NCI-H510A (cell line): Measurements from ENCODE around the gene RPL39.
"Not testable (repeated sequence)": the region's sequence is repeated elsewhere in the genome, so short reads cannot be mapped to it uniquely, and the experiment has no call there.

Experiments
- DNase-seq: peaks from one replicate; lab custom pipeline; 2025; lab: John Stamatoyannopoulos, UW

RPL39 gene

DNA sequence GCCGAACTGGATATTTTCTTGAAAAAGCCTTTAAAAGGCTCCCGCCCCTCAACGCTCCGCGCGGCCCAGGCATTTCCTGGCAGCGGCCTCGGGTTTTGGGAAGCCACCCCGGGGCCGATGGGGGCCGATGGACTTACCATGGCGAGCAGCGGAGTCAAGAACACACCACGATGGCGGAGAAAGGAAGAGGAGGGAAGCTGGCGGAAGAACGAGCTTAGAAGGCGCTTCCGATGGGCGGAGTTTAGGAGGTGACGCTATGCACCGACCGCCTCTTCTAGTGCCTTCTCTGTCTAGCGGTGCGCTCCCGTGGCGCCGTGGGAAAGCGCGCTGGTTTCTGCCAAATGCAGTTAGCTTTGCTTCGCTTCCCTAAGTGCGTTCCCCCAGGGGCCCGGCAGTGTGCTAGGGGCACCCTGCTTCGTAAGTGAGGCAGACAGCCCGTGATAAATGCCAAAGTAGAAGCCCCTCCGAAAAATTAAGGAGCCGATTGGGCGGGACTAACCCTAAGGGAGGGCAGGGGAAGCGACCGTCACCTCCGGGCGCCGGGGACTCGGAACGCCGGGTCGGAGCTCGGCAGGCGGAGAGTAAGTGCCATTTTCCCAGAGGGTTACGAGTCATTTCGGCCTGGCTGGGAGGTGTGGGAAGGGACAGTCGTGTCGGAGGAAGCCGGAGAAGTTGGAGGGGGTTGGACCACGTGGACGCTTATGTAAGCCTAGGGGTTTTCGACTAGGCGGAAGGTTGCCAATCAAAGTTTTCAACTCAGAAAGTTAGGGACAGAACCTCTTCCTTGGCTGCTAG lies at the start of gene RPL39:
Gene RPL39, minus strand, starts transcription at position 194 of the 795 bp plus-strand sequence. Its CDS starts 54 bp downstream, at position 140.
- DNase-seq, result peak; percentile 82

DNA sequence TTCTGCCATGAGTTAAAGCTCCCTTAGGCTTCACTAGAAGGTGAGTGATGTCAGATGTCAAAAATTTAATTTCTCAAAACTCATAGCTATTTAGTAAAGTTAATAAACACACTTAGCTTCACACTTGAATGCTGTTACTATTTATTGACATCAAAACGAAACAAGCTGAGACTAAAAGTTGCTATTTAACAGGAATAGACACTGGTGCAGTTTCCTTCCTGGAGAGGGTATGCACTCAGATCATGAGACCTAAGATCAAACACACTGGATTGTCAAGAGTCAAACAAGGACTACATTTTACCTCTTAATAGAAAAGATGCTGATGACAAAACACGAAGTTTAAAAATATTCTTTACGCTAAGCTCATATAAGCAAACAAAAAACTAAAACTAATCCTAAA lies 42.5 kb upstream of the RPL39 start:
- no peak for DNase-seq

DNA sequence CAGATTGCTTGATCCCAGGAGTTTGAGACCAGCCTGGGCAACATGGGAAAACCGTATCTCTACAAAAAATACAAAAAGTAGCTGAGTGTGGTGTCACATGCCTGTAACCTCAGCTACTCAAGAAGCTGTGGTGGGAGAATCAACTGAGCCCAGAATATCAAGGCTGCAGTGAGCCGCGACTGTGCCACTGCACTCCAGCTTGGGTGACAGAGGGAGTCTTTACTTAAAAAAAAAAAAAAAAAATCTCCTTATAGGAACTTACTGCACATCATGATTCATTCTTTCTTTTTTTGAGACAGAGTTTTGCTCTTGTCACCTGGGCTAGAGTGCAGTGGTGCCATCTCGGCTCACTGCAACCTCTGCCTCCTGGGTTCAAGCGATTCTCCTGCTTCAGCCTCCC lies 37.0 kb upstream of the RPL39 start:
- no peak for DNase-seq

DNA sequence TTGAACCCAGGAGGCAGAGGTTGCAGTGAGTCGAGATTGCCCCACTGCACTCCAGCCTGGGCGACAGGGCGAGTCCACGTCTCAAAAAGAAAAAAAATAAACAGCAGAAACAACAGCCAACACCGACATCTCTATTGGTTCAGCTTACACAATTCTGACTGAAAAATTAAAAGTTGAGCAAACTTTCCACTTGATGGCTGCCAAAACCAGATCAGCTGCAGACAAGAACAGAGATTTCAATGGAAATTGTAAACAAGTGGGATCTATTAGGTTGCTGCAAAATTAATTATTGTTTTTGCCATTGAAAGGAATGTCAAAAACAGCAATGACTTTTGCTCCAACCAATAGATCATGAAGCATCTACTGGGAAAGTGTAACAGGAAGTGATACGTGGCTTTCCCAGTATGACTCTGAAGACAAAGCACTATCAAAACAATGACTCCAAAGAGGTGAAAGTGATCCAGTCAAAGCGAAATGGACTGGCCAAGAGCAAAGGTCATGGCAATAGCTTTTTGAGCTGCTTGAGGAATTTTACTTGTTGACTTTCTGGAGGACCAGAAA lies 35.0 kb upstream of the RPL39 start:
- DNase-seq, result no peak

DNA sequence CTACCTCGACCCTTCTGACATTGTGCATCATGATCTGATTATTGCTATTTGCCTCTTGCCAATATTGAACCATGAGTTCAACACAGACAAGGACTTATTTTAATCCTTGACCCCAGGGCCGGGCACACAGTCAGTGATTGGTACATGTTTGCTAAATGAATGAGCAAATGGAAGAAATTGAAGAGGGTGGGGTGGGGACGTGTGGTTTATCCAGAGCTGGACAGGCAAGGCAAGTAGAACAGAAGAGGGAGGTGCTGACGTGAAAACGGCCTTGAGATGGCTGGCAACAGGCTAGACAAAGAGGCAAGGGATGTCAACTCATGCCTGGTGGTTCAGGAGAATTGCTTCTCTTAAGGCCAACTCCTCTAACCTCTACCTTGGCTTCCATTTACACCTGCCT lies 32.8 kb upstream of the RPL39 start:
- not testable (repeated sequence) for DNase-seq

DNA sequence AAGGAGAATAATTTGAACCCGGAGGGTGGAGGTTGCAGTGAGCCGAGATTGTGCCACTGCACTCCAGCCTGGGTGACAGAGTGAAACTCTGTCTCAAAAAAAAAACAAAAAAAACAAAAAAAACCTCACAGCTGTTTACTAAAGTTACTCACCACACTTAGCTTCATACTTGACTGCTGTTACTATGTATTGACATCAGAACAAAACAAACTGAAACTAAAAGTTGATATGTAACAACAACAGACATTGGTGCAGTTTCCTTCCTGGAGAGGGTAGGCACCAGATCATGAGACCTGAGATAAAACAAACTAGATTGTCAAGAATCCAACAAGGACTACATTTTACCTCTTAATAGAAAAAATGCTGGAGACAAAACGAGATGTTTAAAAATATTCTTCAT lies 30.3 kb upstream of the RPL39 start:
- not testable (repeated sequence) for DNase-seq

DNA sequence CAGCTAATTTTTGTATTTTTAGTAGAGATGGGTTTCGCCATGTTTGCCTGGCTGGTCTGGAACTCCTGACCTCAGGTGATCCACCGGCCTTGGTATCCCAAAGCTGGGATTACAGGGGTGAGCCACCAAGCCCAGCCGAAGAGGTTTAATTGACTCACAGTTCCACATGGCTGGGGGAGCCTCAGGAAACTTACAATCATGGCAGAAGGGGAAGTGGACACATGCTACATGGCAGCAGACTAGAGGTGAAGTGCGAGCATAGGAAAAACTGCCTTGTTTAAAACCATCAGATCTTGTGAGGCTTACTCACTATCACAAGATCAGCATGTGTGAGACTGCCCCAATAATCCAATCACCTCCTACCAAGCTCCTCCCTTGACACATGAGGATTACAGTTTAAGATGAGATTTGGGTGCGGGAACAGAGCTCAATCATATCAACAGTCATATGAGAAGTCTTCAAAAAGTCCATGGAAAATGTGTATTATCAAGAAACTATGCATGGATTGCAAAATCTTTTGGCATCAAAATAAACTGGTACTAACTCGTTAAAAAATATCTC lies 25.8 kb upstream of the RPL39 start:
- no peak for DNase-seq

DNA sequence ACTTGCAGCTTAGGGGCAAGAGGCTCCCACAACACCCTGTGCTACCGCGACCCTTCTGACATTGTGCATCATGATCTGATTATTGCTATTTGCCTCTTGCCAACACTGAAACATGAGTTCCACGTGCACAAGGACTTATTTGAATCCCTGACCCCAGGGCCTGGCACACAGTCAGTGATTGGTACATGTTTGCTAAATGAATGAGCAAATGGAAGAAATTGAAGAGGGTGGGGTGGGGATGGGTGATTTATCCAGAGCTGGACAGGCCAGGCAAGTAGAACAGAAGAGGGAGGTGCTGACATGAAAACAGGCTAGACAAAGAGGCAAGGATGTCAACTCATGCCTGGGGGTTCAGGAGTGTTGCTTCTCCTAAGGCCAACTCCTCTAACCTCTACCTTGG lies 24.9 kb upstream of the RPL39 start:
- DNase-seq, result no peak

DNA sequence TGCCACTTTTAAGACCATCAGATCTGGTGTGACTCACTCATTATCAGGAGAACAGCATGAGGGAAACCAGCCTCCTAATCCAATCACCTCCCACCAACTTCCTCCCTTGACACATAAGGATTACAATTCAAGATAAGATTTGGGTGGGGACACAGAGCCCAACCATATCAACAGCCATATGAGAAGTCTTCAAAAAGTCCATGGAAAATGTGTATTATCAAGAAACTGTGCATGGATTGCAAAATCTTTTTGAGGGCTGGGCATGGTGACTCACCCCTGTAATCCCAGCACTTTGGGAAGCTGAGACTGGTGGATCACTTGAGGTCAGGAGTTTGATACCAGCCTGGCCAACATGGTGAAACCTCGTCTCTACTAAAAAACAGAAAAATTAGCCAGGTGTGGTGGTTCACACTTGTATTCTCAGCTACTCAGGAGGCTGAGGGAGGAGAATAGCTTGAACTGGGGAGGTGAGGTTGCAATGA lies 17.8 kb upstream of the RPL39 start:
- DNase-seq, result no peak

DNA sequence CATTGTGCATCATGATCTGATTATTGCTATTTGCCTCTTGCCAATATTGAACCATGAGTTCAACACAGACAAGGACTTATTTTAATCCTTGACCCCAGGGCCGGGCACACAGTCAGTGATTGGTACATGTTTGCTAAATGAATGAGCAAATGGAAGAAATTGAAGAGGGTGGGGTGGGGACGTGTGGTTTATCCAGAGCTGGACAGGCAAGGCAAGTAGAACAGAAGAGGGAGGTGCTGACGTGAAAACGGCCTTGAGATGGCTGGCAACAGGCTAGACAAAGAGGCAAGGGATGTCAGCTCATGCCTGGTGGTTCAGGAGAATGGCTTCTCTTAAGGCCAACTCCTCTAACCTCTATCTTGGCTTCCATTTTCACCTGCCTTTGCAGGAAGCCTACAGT lies 17.0 kb upstream of the RPL39 start:
- not testable (repeated sequence) for DNase-seq

DNA sequence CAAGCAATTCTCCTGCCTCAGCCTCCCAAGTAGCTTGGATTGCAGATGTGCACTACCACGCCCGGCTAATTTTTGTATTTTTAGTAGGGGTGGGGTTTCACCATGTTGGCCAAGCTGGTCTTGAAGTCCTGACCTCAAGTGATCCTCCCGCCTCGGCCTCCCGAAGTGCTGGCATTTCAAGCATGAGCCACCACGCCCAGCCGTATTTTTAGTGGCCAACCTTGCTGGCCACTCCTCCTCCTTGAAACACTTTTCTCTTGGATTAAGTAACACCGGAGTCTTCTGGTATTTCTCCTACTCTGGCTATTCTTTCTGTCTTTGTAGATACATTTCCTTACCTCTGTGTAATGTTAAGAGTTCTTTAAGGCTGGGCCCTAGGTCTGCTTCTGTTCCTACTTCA lies 11.1 kb upstream of the RPL39 start:
- no peak for DNase-seq

DNA sequence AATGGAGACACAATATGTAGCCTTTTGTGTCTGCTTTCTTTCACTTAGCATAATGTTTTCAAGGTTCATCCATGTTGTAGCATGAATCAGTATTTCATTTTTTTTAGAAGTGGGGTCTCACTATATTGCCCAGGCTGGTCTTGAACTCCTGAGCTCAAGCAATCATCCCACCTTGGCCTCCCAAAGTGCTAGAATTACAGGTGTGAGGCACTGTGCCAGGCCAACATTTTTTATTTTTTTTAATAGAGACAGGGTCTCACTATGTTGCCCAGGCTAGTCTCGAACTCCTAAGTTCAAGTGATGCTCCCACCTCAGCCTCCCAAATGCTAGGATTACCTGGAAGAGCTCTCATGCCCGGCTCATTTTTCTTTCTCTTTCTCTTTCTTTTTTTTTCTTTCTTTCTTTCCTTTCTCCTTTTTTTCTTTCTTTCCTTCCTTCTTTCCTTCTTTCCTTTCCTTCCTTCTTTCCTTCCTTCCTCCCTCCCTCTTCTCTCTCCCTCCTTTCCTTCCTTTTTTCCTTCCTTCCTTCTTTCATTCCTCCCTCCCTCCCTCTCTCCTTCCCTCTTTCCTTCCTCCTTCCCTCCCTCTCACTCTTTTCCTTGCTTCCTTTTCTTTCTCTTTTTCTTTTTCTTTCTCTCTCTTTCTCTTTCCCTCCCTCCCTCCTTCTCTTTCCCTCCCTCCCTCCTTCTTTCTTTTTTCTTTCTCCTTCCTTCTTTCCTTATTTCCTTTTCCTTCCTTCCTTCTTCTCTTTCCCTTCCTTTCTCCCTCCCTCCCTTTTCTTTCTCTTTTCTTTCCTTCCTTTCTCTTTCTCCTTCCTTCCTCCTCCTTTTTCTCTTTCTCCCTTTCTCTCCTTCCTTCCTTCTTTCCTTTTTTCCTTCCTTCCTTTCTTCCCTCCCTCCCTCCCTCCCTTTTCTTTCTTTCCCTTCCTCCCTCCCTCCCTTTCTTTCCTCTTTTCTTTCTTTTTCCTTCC lies 10.1 kb upstream of the RPL39 start:
- no peak for DNase-seq

DNA sequence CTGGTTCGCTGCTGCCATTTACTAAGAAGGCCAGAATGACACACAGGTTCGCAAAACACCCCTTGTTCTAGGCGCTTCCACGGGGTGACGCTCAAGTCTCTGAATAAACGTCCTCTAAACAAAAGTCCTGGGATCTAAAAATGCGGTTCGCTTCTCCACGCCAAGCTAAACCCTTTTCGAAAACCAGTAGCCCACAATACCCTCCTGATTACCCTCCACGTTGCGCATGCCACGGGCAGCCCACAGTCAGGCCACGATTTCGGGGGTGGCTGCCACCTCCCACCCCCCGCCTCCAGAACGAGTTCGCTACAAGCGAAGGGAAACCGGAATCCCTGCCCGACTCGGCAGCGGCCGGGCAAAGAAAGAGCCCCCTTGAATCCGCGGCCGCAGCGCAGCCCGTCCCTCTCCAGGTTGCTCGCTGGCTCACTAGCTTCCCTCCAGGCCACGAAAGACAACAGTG lies 423 bp downstream of the RPL39 start:
- DNase-seq, result no peak

DNA sequence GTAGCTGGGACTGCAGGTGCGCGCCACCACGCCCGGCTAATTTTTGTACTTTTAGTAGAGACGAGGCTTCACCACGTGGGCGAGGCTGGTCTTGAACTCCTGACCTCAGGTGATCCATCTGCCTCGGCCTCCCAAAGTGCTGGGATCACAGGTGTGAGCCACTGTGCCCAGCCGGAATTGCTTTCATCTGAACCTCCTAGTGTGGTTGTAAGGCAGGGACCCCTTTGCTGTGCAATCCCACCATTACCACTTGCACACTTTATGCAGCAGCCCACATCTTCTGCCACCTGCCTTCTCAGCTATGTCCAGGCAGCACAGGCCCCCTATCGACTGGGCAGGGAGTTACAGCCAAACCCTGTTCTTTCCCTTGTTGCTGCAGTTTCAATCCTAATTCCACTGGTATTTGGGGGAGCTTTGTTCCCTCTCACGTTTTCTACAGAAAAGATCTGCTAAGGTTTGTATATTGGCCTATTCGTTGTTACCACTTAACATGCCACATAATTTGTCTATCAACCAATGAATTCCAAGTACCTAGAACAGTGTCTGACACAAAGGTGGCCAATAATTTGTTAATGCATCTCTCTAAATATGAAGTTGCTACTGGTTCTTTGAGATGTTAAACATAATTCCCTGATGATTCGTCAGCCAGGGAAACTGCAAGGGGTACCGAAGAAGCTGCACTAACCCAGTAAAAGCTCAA lies 6.5 kb downstream of the RPL39 start:
- no peak for DNase-seq

DNA sequence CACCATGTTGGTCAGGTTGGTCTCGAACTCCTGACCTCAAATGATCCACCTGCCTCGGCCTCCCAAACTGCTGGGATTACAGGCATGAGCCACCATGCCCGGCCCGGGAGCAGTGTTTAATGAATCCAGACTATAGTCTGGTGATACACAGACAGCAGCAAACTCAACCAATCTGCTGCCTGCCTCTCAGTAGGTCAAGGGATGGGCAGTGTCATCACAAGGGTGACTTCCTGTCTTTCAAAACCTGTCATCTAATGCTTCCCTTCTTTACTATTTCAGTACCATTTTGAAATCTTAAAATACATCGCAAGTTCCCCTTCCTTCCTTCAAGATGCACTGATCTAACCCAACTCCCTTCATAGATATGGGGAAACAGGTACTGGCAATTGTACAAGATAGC lies 8.4 kb downstream of the RPL39 start:
- no peak for DNase-seq

DNA sequence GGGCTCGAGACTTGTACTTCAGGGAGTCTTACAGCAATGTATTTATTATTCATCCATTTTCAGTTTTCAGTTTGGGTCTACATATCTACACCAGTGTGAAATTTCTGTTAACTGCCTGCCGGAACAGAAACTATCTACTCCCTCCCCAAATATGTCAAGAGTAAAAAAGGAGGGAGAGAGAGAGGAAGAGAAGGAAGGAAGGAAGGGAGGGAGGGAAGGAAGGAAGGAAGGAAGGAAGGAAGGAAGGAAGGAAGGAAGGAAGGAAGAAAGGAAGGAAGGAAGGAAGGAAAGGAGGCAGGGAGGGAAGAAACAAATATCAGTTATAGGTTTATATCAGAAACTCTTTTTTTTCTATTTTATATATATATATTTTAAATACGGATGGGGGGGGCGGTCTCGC lies 12.6 kb downstream of the RPL39 start:
- DNase-seq, result no peak

DNA sequence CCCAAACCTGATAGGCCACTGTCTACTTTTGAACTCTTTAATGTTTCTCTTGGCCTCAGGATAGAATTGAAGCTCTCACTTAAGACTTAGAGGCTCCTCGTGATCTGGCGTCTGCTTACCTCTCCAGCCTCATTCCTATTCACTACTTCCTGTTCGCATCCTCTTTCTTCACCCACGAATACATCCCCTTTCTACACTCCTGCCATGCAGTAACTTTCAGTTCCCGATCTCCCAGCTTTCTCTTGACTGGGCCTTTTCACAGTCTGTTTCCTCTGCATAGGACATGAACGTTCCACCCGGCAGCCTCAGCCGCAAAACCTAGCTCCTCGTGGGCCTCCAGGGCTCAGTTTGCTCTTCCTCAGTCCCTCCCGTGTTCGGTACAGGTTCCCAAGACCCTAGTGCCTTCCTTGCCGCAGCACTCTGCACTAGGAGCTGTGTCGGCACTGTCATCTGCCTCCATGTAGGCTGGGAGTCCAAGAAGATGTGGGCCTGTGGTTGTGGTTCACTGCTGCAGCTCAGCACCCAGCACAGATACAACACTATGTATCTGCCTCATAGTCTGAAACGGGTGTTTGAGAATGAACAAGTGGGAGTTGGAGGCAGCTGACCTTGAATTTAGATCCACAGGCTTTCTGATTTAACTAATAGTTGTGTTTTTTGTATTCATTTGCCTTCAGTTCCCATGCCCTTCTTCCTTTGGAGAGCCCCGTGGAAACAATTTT lies 15.8 kb downstream of the RPL39 start:
- no peak for DNase-seq

DNA sequence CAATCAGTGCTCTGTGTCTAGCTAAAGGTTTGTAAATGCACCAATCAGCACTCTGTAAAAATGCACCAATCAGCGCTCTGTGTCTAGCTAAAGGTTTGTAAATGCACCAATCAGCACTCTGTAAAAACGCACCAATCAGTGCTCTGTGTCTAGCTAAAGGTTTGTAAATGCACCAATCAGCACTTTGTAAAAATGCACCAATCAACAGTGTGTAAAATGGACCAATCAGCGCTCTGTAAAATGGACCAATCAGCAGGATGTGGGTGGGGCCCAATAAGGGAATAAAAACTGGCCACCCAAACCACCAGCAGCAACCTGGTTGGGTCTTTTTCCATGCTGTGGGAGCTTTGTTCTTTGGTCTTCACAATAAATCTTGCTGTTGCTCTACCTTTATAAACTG lies 22.0 kb downstream of the RPL39 start:
- not testable (repeated sequence) for DNase-seq

DNA sequence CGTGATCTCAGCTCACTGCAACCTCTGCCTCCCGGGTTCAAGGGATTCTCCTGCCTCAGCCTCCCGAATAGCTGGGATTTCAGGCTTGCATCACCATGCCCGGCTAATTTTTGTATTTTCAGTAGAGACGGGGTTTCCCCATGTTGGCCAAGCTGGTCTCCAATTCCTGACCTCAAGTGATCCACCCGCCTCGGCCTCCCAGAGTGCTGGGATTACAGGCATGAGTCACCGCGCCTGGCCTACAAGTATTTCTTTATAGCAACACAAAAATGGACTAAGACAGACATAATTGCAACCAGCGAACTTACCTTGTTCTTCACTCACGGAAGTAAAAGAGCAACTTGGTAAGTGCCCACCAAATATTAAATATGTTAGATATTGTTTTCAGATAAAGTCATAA lies 23.0 kb downstream of the RPL39 start:
- DNase-seq, result not testable (repeated sequence)

DNA sequence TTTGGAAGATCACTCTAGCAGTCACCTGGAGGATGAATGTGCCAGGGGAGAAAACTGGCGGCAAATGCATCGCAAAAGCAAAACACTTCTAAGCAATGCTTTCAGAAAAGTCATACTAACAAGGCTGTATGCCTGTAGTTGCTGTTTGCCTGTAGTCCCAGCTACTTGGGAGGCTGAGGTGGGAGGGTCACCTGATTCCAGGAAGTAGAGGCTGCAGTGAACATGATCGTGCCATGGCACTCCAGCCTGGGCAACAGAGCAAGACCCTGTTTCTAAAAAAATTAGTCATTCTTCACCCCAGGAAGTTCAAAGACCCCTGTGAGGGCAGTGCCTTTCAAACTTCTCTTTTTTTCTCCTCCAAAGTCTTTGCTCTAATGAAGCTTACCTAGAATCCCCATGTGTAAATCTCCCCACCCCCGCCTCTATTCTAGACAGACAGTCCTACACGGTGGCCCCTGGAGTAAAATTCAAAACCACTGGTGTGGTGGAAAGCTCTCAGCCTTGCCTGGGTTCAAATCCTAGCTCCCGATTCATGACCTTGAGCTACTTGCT lies 27.5 kb downstream of the RPL39 start:
- DNase-seq, result no peak
